ENCODE results near the gene ZNF385C. TPM values are rescaled to one million over a fixed set of nuclear protein-coding genes. Genes with fewer than 3 reads are reported as not detected.
"Not testable (repeated sequence)": the region's sequence is repeated elsewhere in the genome, so short reads cannot be mapped to it uniquely, and the experiment has no call there.

The ZNF385C gene
- total and polyA plus RNA-seq, 12 donors, result 0.07 to 0.16 (median 0.11) TPM; not detected in 6

DNA sequence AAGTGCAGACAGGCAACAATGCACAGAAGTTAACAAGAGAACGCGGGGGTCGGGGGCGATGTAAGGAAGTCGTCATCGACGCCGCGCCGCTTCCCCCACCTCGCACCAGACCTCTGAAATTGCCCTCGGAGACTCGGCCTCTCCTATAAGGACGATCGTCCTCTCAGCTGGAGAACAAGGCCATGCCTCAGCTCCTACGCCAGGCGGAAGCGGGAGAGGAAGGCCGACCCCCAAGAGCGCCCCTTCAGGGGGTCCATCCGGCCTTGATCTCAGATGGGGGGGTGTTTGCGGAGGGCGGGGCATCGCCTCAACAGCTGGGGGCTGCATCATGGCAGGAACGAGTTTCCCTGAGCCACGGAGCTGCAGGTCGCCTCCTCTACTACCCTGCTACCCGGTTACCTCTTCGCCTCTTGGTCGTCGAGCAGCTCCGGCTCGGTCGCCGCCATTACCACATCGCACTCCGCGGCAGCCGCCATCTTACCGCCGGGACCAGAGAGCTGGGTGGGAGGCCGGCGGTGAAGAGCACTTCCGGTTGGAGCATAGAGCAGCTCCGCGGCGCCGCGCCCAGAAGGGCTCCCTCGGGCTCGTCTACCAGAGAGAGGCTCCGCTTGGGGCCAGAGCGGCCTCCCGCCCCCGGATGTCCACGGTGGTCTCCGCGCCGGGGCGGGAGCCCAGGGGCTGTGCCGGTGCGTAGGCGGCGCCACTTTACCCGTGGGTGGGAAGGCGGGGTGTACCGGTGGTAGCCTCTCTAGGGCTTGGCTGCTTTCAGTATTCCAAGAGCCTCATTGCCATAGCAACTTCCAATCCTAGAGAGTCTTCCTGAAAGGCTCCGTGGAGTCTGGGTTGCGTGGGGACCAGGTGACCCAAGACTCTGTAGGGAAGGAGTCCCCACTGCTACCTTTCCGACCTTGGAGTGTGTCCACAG lies 81.1 kb downstream of the ZNF385C start, which contains the start of gene DNAJC7:
Gene DNAJC7 (minus strand): TSS at position 499 of the 925 bp plus-strand sequence. CDS start 23 bp downstream, at position 476.
- WGBS, 4 donors, result 0 to 1% (median 0%) methylated on average over 29 to 70 of the region's 70 CpGs
- no peaks in the 10 kb centered on the region for H3K9me3 ChIP-seq (replicated peaks in 1 of 3)
- DNase-seq, result peak; percentile 85 to 95 (median 91)
- TF ChIP-seq POLR2A (IDR thresholded peaks at IDR 0.05), result peak; percentile 40 to 73
- TF ChIP-seq, protein P1, sequence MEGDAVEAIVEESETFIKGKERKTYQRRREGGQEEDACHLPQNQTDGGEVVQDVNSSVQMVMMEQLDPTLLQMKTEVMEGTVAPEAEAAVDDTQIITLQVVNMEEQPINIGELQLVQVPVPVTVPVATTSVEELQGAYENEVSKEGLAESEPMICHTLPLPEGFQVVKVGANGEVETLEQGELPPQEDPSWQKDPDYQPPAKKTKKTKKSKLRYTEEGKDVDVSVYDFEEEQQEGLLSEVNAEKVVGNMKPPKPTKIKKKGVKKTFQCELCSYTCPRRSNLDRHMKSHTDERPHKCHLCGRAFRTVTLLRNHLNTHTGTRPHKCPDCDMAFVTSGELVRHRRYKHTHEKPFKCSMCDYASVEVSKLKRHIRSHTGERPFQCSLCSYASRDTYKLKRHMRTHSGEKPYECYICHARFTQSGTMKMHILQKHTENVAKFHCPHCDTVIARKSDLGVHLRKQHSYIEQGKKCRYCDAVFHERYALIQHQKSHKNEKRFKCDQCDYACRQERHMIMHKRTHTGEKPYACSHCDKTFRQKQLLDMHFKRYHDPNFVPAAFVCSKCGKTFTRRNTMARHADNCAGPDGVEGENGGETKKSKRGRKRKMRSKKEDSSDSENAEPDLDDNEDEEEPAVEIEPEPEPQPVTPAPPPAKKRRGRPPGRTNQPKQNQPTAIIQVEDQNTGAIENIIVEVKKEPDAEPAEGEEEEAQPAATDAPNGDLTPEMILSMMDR (IDR thresholded peaks at IDR 0.05), result no peak
- H3K4me1 ChIP-seq (replicated peaks in 1 of 2), result peaks cover 16 to 60% of the 10 kb centered on the region in 2 donors
- no peaks in the 10 kb centered on the region for H3K27me3 ChIP-seq
- H3K36me3 ChIP-seq (replicated peaks in 1 of 2), result peaks cover 0 to 5% of the 10 kb centered on the region in 2 donors
- intact Hi-C loops (cut with DNase I), result no loop called here
- H3K27ac ChIP-seq, result peak within 1 kb of the TSS; percentile 62 to 98 (median 89)
- peak within 1 kb of the TSS; percentile 36 to 96 (median 90) for H3K4me3 ChIP-seq

- H3K27me3 ChIP-seq, result no peaks in the 10 kb centered on the region
- H3K4me3 ChIP-seq, result peak overlapping the region; percentile 36 to 96 (median 90)
- peak overlapping the region; percentile 62 to 98 (median 89) for H3K27ac ChIP-seq
- H3K9me3 ChIP-seq (replicated peaks in 1 of 3), result no peaks in the 10 kb centered on the region
- 2 to 4% (median 4%) methylated on average over 12 of the region's 12 CpGs for WGBS, 4 donors
- peaks cover 16 to 67% of the 10 kb centered on the region in 2 donors for H3K4me1 ChIP-seq (replicated peaks in 1 of 2)
- intact Hi-C loops (cut with DNase I), result no loop called here
- H3K36me3 ChIP-seq (replicated peaks in 1 of 2), result no peaks in the 10 kb centered on the region
- DNase-seq, result peak in 3 of 7 donors; percentile 25 to 33 (median 28)
- TF ChIP-seq, protein P1 (IDR thresholded peaks at IDR 0.05), result no peak
- TF ChIP-seq POLR2A (IDR thresholded peaks at IDR 0.05), result no peak
These were observed 81.9 kb downstream of the ZNF385C start for GRCh38 chr17:42016411-42016831.

DNA sequence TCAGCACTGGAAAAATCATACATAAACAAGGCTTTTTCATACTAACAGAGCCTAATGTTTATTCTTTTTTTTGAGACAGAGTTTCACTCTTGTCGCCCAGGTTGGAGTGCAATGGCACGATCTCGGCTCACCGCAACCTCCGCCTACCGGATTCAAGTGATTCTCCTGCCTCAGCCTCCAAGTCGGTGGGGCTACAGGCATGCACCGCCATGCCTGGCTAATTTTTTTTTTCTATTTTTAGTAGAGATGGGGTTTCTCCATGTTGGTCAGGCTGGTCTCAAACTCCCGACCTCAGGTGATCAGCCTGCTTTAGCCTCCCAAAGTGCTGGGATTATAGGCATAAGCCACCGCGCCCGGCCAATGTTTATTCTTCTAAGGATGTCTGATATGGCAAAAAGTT lies 84.5 kb downstream of the ZNF385C start:
- H3K4me3 ChIP-seq; DNase-seq; H3K9me3 ChIP-seq (replicated peaks in 1 of 3); H3K36me3 ChIP-seq (replicated peaks in 1 of 2); H3K27me3 ChIP-seq; H3K27ac ChIP-seq; intact Hi-C loops (cut with DNase I): not testable (repeated sequence)
- WGBS, 4 donors, result 90 to 97% (median 95%) methylated on average over 12 of the region's 12 CpGs
- peaks cover 10 to 73% of the 10 kb centered on the region in 2 donors for H3K4me1 ChIP-seq (replicated peaks in 1 of 2)

DNA sequence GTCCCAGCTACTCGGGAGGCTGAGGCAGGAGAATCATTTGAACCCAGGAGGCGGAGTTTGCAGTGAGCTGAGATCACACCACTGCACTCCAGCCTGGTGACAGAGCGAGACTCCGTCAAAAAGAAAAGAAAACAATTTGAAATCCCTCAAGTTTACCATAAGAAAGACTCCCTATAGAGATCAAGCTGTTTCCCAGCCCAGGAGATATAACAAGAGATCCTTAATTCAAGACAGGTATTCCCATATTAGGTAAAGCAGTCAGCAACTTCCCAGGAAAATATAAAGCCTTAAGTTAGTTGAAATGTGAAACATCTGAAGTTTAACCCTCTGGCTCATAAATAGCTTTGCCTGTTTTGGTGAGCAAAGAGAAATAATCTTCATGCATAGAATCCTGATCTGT lies 85.9 kb downstream of the ZNF385C start:
- intact Hi-C loops (cut with DNase I); H3K9me3 ChIP-seq (replicated peaks in 1 of 3); H3K36me3 ChIP-seq (replicated peaks in 1 of 2); H3K27ac ChIP-seq; H3K27me3 ChIP-seq; H3K4me3 ChIP-seq; DNase-seq: not testable (repeated sequence)
- 82 to 85% (median 82%) methylated on average over 4 of the region's 4 CpGs for WGBS, 4 donors
- peaks cover 6 to 71% of the 10 kb centered on the region in 2 donors for H3K4me1 ChIP-seq (replicated peaks in 1 of 2)

GRCh38 chr17:42010898-42011516 lies 87.3 kb downstream of the ZNF385C start:
- peak in 1 of 7 donors; percentile 36 for DNase-seq
- H3K27ac ChIP-seq, result peak overlapping the region in 2 of 5 donors; percentile 14 to 47
- H3K9me3 ChIP-seq (replicated peaks in 1 of 3), result no peaks in the 10 kb centered on the region
- H3K27me3 ChIP-seq, result no peaks in the 10 kb centered on the region
- peaks cover 4 to 73% of the 10 kb centered on the region in 2 donors for H3K4me1 ChIP-seq (replicated peaks in 1 of 2)
- no peak overlapping the region for H3K4me3 ChIP-seq
- intact Hi-C loops (cut with DNase I), result no loop called here
- 89 to 94% (median 90%) methylated on average over 3 of the region's 3 CpGs for WGBS, 4 donors
- H3K36me3 ChIP-seq (replicated peaks in 1 of 2), result no peaks in the 10 kb centered on the region
- TF ChIP-seq, protein P1 (IDR thresholded peaks at IDR 0.05), result no peak

- intact Hi-C loops (cut with DNase I), result not testable (repeated sequence)
These were observed 88.0 kb downstream of the ZNF385C start for GRCh38 chr17:42010266-42010680.

More at GRCh38 chr17:42010266-42010680, 88.0 kb downstream of the ZNF385C start:
- H3K27me3 ChIP-seq; H3K4me3 ChIP-seq; H3K9me3 ChIP-seq (replicated peaks in 1 of 3); H3K36me3 ChIP-seq (replicated peaks in 1 of 2): not testable (repeated sequence)
- Histone ChIP-seq H3K27ac (peak overlapping the region in 1 of 5 donors; percentile 14), H3K4me1 (replicated peaks in 1 of 2) (peaks cover 0 to 73% of the 10 kb centered on the region in 2 donors)
- peak in 4 of 7 donors; percentile 13 to 64 (median 35) for DNase-seq
- 61 to 71% (median 63%) methylated on average over 9 of the region's 9 CpGs for WGBS, 4 donors
